SKM-1 (cell line): ENCODE measurements around the gene NPTXR.
"Not testable (repeated sequence)": the region's sequence is repeated elsewhere in the genome, so short reads cannot be mapped to it uniquely, and the experiment has no call there.

Experiments used
- DNase-seq: peaks from one replicate; lab custom pipeline; 2025; ENCODE audit not compliant: unreplicated experiment; lab: John Stamatoyannopoulos, UW

Gene NPTXR

GRCh38 chr22:38832005-38832978 is 11.5 kb downstream of the NPTXR start:
- DNase-seq: no peak

GRCh38 chr22:38831166-38831945 is 12.5 kb downstream of the NPTXR start:
- no peak for DNase-seq

- no peak for DNase-seq
These were observed 13.1 kb downstream of the NPTXR start for GRCh38 chr22:38830845-38831108.

GRCh38 chr22:38830026-38830844 is 13.6 kb downstream of the NPTXR start:
- DNase-seq: no peak

- DNase-seq: no peak
These were observed 14.3 kb downstream of the NPTXR start for GRCh38 chr22:38829485-38829884.

GRCh38 chr22:38828616-38829205 is 15.1 kb downstream of the NPTXR start:
- DNase-seq: no peak

- no peak for DNase-seq
These were observed 15.6 kb downstream of the NPTXR start for GRCh38 chr22:38828191-38828590.

- no peak for DNase-seq
These were observed 16.3 kb downstream of the NPTXR start for GRCh38 chr22:38827510-38827909.

- no peak for DNase-seq
These were observed 17.0 kb downstream of the NPTXR start for GRCh38 chr22:38826801-38827200.

- no peak for DNase-seq
These were observed 17.4 kb downstream of the NPTXR start for GRCh38 chr22:38826386-38826785.

GRCh38 chr22:38824585-38824984 is 19.2 kb downstream of the NPTXR start:
- DNase-seq: no peak

- DNase-seq: no peak
These were observed 20.2 kb downstream of the NPTXR start for GRCh38 chr22:38823637-38824036.

- no peak for DNase-seq
These were observed 20.8 kb downstream of the NPTXR start for GRCh38 chr22:38823076-38823475.

GRCh38 chr22:38820020-38820419 is 23.8 kb downstream of the NPTXR start:
- DNase-seq: no peak

- DNase-seq: no peak
These were observed 24.4 kb downstream of the NPTXR start for GRCh38 chr22:38819387-38819940.

GRCh38 chr22:38817196-38817595 is 26.6 kb downstream of the NPTXR start:
- no peak for DNase-seq

- DNase-seq: no peak
These were observed 28.0 kb downstream of the NPTXR start for GRCh38 chr22:38815842-38816241.

- no peak for DNase-seq
These were observed 32.6 kb downstream of the NPTXR start for GRCh38 chr22:38811241-38811640.

GRCh38 chr22:38805041-38805593 is 38.7 kb downstream of the NPTXR start:
- DNase-seq: not testable (repeated sequence)

GRCh38 chr22:38802671-38803121 is 41.1 kb downstream of the NPTXR start:
- no peak for DNase-seq
